SK-N-MC (cell line): ENCODE data around the gene GRIA4.
"Not testable (repeated sequence)": the region's sequence is repeated elsewhere in the genome, so short reads cannot be mapped to it uniquely, and the experiment has no call there.

ENCODE experiments used
- DNase-seq: peaks from one replicate; pipeline ENCODE4 v3.0.0-alpha.2; 2011; ENCODE audit warnings: low read depth, low spot score
- H3K27ac ChIP-seq: fragments of 200-600 bp; sonication (generic); 2 replicates; pipeline ENCODE4 v1.5.1; 2016; ENCODE audit warnings: mixed run types
- H3K36me3 ChIP-seq: fragments of 200-600 bp; sonication (generic); 2 replicates; pipeline ENCODE4 v1.6.1; 2017; ENCODE audit warnings: antibody characterized with exemption, low read length, mixed read lengths; ENCODE audit not compliant: insufficient read depth
- H3K4me3 ChIP-seq: fragments of 200-600 bp; sonication (generic); 2 replicates; pipeline ENCODE4 v1.5.1; 2016
- H3K9ac ChIP-seq: fragments of 200-600 bp; sonication (generic); 2 replicates; pipeline ENCODE4 v1.8.0; 2017; ENCODE audit warnings: mixed run types, mixed read lengths; ENCODE audit not compliant: insufficient read length
- H3K9me3 ChIP-seq: fragments of 200-600 bp; sonication (generic); 2 replicates; pipeline ENCODE4 v1.6.1; 2017; ENCODE audit warnings: low read depth, mild to moderate bottlenecking, antibody characterized with exemption, low read length, moderate library complexity, mixed read lengths
- EZH2 ChIP-seq: fragments of 200-600 bp; sonication (generic); IDR thresholded peaks from one replicate; pipeline ENCODE4 v1.6.1; 2017; ENCODE audit warnings: antibody characterized with exemption
- FOXP2 ChIP-seq: optimal IDR thresholded peaks from 2 replicates; pipeline ENCODE3; 2011; ENCODE audit warnings: mild to moderate bottlenecking, moderate library complexity; ENCODE audit not compliant: insufficient read depth; ENCODE audit errors: extremely low read length, control extremely low read depth
- POLR2AphosphoS5 ChIP-seq: IDR thresholded peaks from 2 replicates; pipeline ENCODE4 v1.6.1; 2012; ENCODE audit warnings: mild to moderate bottlenecking, low read depth, low read length, borderline replicate concordance

The GRIA4 gene

GRCh38 chr11:105754260-105754659, 144.4 kb downstream of the GRIA4 start:
- H3K27ac ChIP-seq, result no peak overlapping the region
- no peak overlapping the region for H3K9ac ChIP-seq
- no peaks in the 10 kb centered on the region for H3K36me3 ChIP-seq
- no peak overlapping the region for H3K4me3 ChIP-seq
- no peaks in the 10 kb centered on the region for H3K9me3 ChIP-seq
- no peak for DNase-seq
- TF ChIP-seq FOXP2, result no peak
- no peak for TF ChIP-seq EZH2
- TF ChIP-seq POLR2AphosphoS5, result no peak

GRCh38 chr11:105754716-105755115, 144.8 kb downstream of the GRIA4 start:
- Histone ChIP-seq H3K4me3 (no peak overlapping the region), H3K9me3 (no peaks in the 10 kb centered on the region), H3K9ac (no peak overlapping the region), H3K36me3 (no peaks in the 10 kb centered on the region), H3K27ac (no peak overlapping the region)
- TF ChIP-seq EZH2 (no peak), POLR2AphosphoS5 (no peak), FOXP2 (no peak)
- DNase-seq, result no peak

GRCh38 chr11:105757107-105757506, 147.2 kb downstream of the GRIA4 start:
- Histone ChIP-seq H3K9ac (no peak overlapping the region), H3K9me3 (no peaks in the 10 kb centered on the region), H3K27ac (no peak overlapping the region), H3K4me3 (no peak overlapping the region), H3K36me3 (no peaks in the 10 kb centered on the region)
- DNase-seq, result no peak
- TF ChIP-seq EZH2, result no peak
- no peak for TF ChIP-seq FOXP2
- TF ChIP-seq POLR2AphosphoS5, result no peak

- Histone ChIP-seq H3K36me3 (no peaks in the 10 kb centered on the region), H3K9ac (no peak overlapping the region), H3K9me3 (no peaks in the 10 kb centered on the region), H3K27ac (no peak overlapping the region), H3K4me3 (no peak overlapping the region)
- TF ChIP-seq FOXP2 (no peak), POLR2AphosphoS5 (no peak), EZH2 (no peak)
- DNase-seq, result no peak
Measured at GRCh38 chr11:105763594-105763993, 153.7 kb downstream of the GRIA4 start.

- Histone ChIP-seq H3K4me3 (no peak overlapping the region), H3K27ac (no peak overlapping the region), H3K36me3 (no peaks in the 10 kb centered on the region), H3K9me3 (no peaks in the 10 kb centered on the region), H3K9ac (no peak overlapping the region)
- TF ChIP-seq FOXP2, result no peak
- TF ChIP-seq POLR2AphosphoS5, result no peak
- no peak for TF ChIP-seq EZH2
- DNase-seq, result no peak
Measured at GRCh38 chr11:105767931-105768330, 158.1 kb downstream of the GRIA4 start.

- Histone ChIP-seq H3K4me3 (no peak overlapping the region), H3K36me3 (no peaks in the 10 kb centered on the region), H3K9me3 (no peaks in the 10 kb centered on the region), H3K27ac (no peak overlapping the region), H3K9ac (no peak overlapping the region)
- DNase-seq, result no peak
- no peak for TF ChIP-seq FOXP2
- no peak for TF ChIP-seq POLR2AphosphoS5
- no peak for TF ChIP-seq EZH2
Measured at GRCh38 chr11:105769627-105770026, 159.8 kb downstream of the GRIA4 start.

GRCh38 chr11:105773452-105773851, 163.6 kb downstream of the GRIA4 start:
- H3K9ac ChIP-seq, H3K9me3 ChIP-seq, H3K27ac ChIP-seq, H3K4me3 ChIP-seq, H3K36me3 ChIP-seq, DNase-seq: not testable (repeated sequence)

GRCh38 chr11:105774899-105775298, 165.0 kb downstream of the GRIA4 start:
- TF ChIP-seq EZH2 (no peak), FOXP2 (no peak), POLR2AphosphoS5 (no peak)
- Histone ChIP-seq H3K9ac (no peak overlapping the region), H3K4me3 (no peak overlapping the region), H3K36me3 (no peaks in the 10 kb centered on the region), H3K9me3 (no peaks in the 10 kb centered on the region), H3K27ac (no peak overlapping the region)
- no peak for DNase-seq

GRCh38 chr11:105780781-105781525, 171.1 kb downstream of the GRIA4 start:
- no peak for DNase-seq
- H3K27ac ChIP-seq, result peak overlapping the region; percentile 27; the same call in 1 of the 2 replicates
- no peaks in the 10 kb centered on the region for H3K36me3 ChIP-seq
- no peaks in the 10 kb centered on the region for H3K9me3 ChIP-seq
- no peak for TF ChIP-seq FOXP2
- peak overlapping the region; percentile 44 for H3K4me3 ChIP-seq
- H3K9ac ChIP-seq, result no peak overlapping the region

- Histone ChIP-seq H3K27ac (0 out of 2 replicates have a peak overlapping the region, but pooled peaks have one; percentile 27), H3K36me3 (no peaks in the 10 kb centered on the region), H3K9me3 (no peaks in the 10 kb centered on the region), H3K9ac (no peak overlapping the region), H3K4me3 (peak overlapping the region; percentile 44)
- no peak for TF ChIP-seq FOXP2
- no peak for TF ChIP-seq POLR2AphosphoS5
- TF ChIP-seq EZH2, result no peak
- no peak for DNase-seq
Measured at GRCh38 chr11:105781807-105782206, 171.9 kb downstream of the GRIA4 start.
